Progenitor cell of endocrine pancreas (in vitro differentiated cells): ENCODE measurements around the gene ATP13A2. TPM values are rescaled to one million over a fixed set of nuclear protein-coding genes. Genes with fewer than 3 reads are reported as not detected.

ENCODE experiments used
- DNase-seq: peaks from one replicate; pipeline ENCODE4 v3.0.0; 2021; ENCODE audit warnings: low spot score; ENCODE audit not compliant: unreplicated experiment
- H3K27ac Mint-ChIP-seq: 2 replicates; pipeline ENCODE4 v1.8.0; 2021; ENCODE audit warnings: mild to moderate bottlenecking, moderate library complexity, mixed read lengths
- H3K27me3 Mint-ChIP-seq: 2 replicates; pipeline ENCODE4 v1.8.0; 2021; ENCODE audit warnings: mixed read lengths
- H3K36me3 Mint-ChIP-seq: 2 replicates; pipeline ENCODE4 v1.8.0; 2022; ENCODE audit warnings: mixed read lengths; ENCODE audit not compliant: insufficient read depth
- H3K4me1 Mint-ChIP-seq: 2 replicates; pipeline ENCODE4 v1.8.0; 2021; ENCODE audit warnings: low read depth, mixed read lengths
- H3K4me3 Mint-ChIP-seq: 2 replicates; pipeline ENCODE4 v1.8.0; 2021; ENCODE audit warnings: low read depth, mild to moderate bottlenecking, moderate library complexity, mixed read lengths
- H3K9me3 Mint-ChIP-seq: 2 replicates; pipeline ENCODE4 v1.8.0; 2021; ENCODE audit warnings: low read depth, mixed read lengths
- total RNA-seq: library from RNA; stranded (reverse); gene quantifications from 2 replicates; pipeline ENCODE4 v1.2.1, GENCODE V29; 2021
- TF ChIP-seq, protein P1 (sequence below): fragments of 200-600 bp; sonication (generic); IDR thresholded peaks from one replicate; pipeline ENCODE4 v1.5.0; 2021; ENCODE audit warnings: antibody characterized with exemption, mild to moderate bottlenecking; ENCODE audit not compliant: unreplicated experiment

The ATP13A2 gene
- total RNA-seq, 1 donor from 2014 or later: 65.8 TPM

DNA sequence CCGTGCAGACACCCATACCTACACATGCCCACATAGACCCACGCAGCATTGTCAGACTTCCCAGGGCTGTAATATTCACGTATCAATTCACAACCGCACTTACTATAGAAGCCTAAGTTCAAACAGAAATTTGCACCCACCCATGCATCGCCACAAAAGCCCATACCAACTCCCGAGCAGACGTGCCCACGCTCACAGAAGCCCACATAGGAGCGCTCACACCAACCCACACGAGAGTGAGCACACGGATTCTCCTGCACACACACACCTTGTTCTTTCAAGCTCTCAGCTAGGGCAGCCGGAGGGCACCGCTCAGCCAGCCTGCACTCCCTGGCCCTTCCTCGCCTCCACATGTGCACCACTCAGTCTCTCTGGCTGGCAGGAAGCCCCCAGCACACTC, 35.9 kb downstream of the ATP13A2 start:
- peaks cover 6% of the 10 kb centered on the region for H3K36me3 Mint-ChIP-seq
- DNase-seq: no peak
- TF ChIP-seq, protein P1, sequence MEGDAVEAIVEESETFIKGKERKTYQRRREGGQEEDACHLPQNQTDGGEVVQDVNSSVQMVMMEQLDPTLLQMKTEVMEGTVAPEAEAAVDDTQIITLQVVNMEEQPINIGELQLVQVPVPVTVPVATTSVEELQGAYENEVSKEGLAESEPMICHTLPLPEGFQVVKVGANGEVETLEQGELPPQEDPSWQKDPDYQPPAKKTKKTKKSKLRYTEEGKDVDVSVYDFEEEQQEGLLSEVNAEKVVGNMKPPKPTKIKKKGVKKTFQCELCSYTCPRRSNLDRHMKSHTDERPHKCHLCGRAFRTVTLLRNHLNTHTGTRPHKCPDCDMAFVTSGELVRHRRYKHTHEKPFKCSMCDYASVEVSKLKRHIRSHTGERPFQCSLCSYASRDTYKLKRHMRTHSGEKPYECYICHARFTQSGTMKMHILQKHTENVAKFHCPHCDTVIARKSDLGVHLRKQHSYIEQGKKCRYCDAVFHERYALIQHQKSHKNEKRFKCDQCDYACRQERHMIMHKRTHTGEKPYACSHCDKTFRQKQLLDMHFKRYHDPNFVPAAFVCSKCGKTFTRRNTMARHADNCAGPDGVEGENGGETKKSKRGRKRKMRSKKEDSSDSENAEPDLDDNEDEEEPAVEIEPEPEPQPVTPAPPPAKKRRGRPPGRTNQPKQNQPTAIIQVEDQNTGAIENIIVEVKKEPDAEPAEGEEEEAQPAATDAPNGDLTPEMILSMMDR: no peak
- no peaks in the 10 kb centered on the region for H3K9me3 Mint-ChIP-seq
- peaks cover 5% of the 10 kb centered on the region for H3K4me1 Mint-ChIP-seq
- H3K27ac Mint-ChIP-seq: no peak overlapping the region
- no peak overlapping the region for H3K4me3 Mint-ChIP-seq
- peaks cover under 1% of the 10 kb centered on the region for H3K27me3 Mint-ChIP-seq

DNA sequence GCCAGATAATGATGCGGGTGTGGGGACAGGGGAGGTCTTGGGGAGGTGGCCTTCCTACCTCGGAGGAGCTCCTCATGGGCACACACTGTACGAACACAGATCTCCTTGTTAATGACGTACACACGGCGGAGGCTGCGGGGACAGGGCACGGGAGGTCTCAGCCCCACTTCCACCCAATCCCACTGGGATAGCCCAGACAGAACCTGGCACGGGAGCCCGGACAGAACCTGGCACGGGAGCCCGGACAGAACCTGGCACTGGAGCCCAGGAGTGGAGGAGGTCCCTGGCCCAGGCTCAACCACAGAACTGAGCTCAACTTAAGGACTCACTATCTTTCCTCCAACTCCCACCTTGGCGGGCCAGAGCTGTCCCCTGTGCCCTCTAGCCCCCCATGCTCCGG, 36.5 kb downstream of the ATP13A2 start:
- H3K36me3 Mint-ChIP-seq: peaks cover 6% of the 10 kb centered on the region
- DNase-seq: no peak
- H3K9me3 Mint-ChIP-seq: no peaks in the 10 kb centered on the region
- H3K4me1 Mint-ChIP-seq: peaks cover 5% of the 10 kb centered on the region
- no peak overlapping the region for H3K4me3 Mint-ChIP-seq
- H3K27me3 Mint-ChIP-seq: no peaks in the 10 kb centered on the region
- TF ChIP-seq, protein P1: no peak
- peak overlapping the region; percentile 33 for H3K27ac Mint-ChIP-seq

DNA sequence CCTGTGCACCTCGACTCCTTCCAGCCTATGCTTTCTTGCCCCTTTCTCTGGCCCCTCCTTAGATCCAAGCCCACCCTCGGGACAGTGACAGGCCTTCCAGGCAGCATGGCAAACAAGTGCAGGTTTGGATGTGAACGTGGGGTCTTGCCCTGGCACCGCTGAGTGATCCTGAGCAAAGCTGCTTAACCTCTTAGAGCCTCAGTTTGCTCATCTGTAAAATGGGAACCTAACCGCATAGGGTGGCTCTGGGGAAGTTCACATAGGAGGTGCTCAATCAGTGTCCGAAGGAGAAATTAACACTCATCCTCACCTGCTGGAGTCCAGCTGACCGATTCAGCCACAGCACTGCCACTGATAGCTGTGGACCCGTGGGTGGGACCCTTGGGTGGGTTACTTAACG, 38.5 kb downstream of the ATP13A2 start:
- Mint-ChIP-seq H3K27me3 (no peaks in the 10 kb centered on the region), H3K36me3 (peaks cover 6% of the 10 kb centered on the region), H3K27ac (no peak overlapping the region), H3K9me3 (no peaks in the 10 kb centered on the region), H3K4me1 (peaks cover 5% of the 10 kb centered on the region), H3K4me3 (no peak overlapping the region)
- DNase-seq: no peak
- TF ChIP-seq, protein P1: no peak

DNA sequence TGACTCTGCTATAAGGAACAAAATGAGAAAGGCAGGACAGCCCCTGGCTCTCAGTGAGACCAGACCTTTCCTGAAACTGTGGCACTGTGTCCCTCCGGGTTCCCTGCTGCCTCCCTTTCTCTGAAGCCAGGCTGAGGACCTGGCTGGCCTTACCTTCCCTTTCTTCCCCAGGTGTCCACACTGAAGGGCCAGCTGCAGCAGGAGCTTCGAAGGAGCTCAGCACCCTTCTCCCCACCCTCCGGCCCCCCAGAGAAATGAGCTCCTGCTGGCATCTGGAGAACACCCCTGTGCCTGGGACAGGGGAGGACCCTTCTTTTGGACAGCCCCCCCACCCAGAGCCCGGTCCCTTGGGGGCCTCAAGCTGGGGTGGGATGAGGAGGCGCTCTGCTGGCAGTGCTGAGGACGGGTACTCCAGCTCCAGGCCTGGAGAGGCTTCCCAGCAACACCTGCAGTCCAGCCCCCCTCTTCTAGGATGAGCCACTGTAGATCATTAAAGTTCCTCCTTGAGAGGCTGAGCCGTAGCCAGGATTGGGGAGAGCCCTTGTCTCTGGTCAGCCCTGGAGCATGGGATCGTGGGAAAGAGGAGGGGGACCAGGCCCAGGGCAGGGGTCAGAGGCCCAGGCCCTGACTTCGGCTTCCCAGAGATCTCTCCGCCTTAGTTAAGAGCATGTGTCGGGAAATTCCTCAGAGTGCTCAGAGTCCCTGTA, 39.4 kb downstream of the ATP13A2 start:
- Mint-ChIP-seq H3K27ac (peak overlapping the region; percentile 29), H3K9me3 (no peaks in the 10 kb centered on the region), H3K27me3 (no peaks in the 10 kb centered on the region), H3K4me3 (no peak overlapping the region), H3K4me1 (peaks cover 3% of the 10 kb centered on the region), H3K36me3 (peaks cover 3% of the 10 kb centered on the region)
- TF ChIP-seq, protein P1: no peak
- no peak for DNase-seq

DNA sequence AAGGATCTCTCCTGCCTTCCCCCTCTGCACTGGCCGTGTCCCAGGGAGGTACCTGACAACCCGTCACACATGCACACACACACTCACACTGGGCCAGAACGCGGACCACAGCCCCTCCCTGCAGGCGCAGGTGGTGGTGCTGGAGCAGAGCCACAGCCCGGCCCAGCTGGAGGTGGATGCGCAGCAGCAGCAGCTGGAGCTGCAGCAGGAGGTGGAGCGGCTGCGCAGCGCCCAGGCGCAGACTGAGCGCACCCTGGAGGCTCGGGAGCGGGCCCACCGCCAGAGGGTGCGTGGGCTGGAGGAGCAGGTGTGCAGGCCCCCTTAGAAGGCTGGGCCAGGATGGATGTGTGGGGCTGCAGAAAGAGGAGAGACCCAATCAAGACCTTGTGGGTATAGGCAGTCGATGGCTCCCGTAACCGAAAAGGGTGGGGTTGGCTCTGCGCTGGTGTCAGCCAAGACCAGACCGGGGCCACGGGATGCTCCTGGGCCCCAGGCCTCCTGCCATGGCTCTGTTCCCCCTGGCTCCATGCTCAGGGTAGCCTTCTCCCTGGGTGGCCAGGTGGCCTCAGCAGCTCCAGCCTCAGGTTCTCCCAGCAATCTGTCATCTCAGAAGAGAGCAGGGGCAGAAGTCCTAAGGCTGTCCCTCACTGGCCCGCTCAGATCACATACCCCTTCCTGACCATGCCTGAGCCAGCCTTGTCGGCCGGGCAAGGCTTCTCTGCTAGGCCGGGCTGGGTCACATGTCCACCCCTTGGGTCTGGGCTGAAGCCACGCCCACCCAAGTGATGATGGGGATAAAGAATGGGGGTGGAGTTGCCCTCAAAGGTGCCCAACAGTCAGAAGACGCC, 40.2 kb downstream of the ATP13A2 start:
- DNase-seq: no peak
- peaks cover 6% of the 10 kb centered on the region for H3K36me3 Mint-ChIP-seq
- peak overlapping the region; percentile 29 for H3K27ac Mint-ChIP-seq

More for the DNA sequence above, 40.2 kb downstream of the ATP13A2 start:
- H3K9me3 Mint-ChIP-seq: no peaks in the 10 kb centered on the region
- TF ChIP-seq, protein P1: no peak
- H3K4me3 Mint-ChIP-seq: no peak overlapping the region
- H3K27me3 Mint-ChIP-seq: no peaks in the 10 kb centered on the region
- H3K4me1 Mint-ChIP-seq: peaks cover 3% of the 10 kb centered on the region
